CD4-positive, alpha-beta memory T cell (primary cell): ENCODE data around the gene KRT24. TPM values are rescaled to one million over a fixed set of nuclear protein-coding genes. Genes with fewer than 3 reads are reported as not detected.

Source experiments
- CTCF ChIA-PET: fragments of 350-600 bp; sonication (Branson Sonifier 250); formaldehyde crosslinking; loops from one replicate; lab custom pipeline; 2021; ENCODE audit warnings: inconsistent platforms; ENCODE audit not compliant: partially characterized antibody; lab: Charles Lee
- POLR2A ChIA-PET: fragments of 350-600 bp; sonication (Branson Sonifier 250); formaldehyde crosslinking; loops from one replicate; lab custom pipeline; 2021; ENCODE audit not compliant: partially characterized antibody; lab: Charles Lee
- DNase-seq, 5 donors: peaks; one replicate each; pipeline versions ENCODE4 v3.0.0 to v3.0.0-alpha.2; 2020 to 2022; ENCODE audit warnings: mixed read lengths in 1 of 5
- H3K27ac ChIP-seq: one replicate; pipeline ENCODE4 v1.7.0; 2013; ENCODE audit warnings: low read depth, low read length
- H3K27me3 ChIP-seq: 2 replicates; pipeline ENCODE4 v1.7.0; 2013; ENCODE audit warnings: mild to moderate bottlenecking, low read length, moderate library complexity; ENCODE audit not compliant: insufficient read depth
- H3K36me3 ChIP-seq: 2 replicates; pipeline ENCODE4 v1.7.0; 2013; ENCODE audit warnings: mild to moderate bottlenecking, low read length, moderate library complexity; ENCODE audit not compliant: insufficient read depth
- H3K4me1 ChIP-seq: 2 replicates; pipeline ENCODE4 v1.7.0; 2013; ENCODE audit warnings: mild to moderate bottlenecking, low read length, moderate library complexity; ENCODE audit not compliant: insufficient read depth
- H3K4me3 ChIP-seq, 2 donors: one replicate each; pipeline ENCODE4 v1.7.0; 2013; ENCODE audit warnings: low read length in 2 of 2, mild to moderate bottlenecking in 1 of 2
- H3K9me3 ChIP-seq, 2 donors: one replicate each; pipeline ENCODE4 v1.7.0; 2013; ENCODE audit warnings: low read length in 2 of 2, control low read depth in 1 of 2; ENCODE audit not compliant: control insufficient read depth in 1 of 2
- H3K27ac Mint-ChIP-seq, 7 donors: one replicate each; pipeline ENCODE4 v1.8.0; 2020 to 2021; ENCODE audit warnings: mixed read lengths in 7 of 7, mild to moderate bottlenecking in 6 of 7, inconsistent platforms in 3 of 7, moderate library complexity in 3 of 7
- H3K27me3 Mint-ChIP-seq, 2 donors: one replicate each; pipeline ENCODE4 v1.8.0; 2020 to 2021; ENCODE audit warnings: mixed read lengths in 2 of 2
- H3K36me3 Mint-ChIP-seq, 2 donors: one replicate each; pipeline ENCODE4 v1.8.0; 2020 to 2021; ENCODE audit warnings: mixed read lengths in 2 of 2, inconsistent platforms in 1 of 2, mild to moderate bottlenecking in 1 of 2
- H3K4me1 Mint-ChIP-seq, 4 donors: one replicate each; pipeline ENCODE4 v1.8.0; 2020 to 2021; ENCODE audit warnings: mixed read lengths in 4 of 4, mild to moderate bottlenecking in 1 of 4
- H3K4me3 Mint-ChIP-seq, 8 donors: one replicate each; pipeline ENCODE4 v1.8.0; 2020 to 2021; ENCODE audit warnings: mixed read lengths in 8 of 8, mild to moderate bottlenecking in 7 of 8, moderate library complexity in 6 of 8, inconsistent platforms in 3 of 8
- H3K9me3 Mint-ChIP-seq, 8 donors: one replicate each; pipeline ENCODE4 v1.8.0; 2020 to 2021; ENCODE audit warnings: mixed read lengths in 8 of 8, mild to moderate bottlenecking in 5 of 8, inconsistent platforms in 3 of 8, moderate library complexity in 1 of 8
- intact Hi-C: fragments of 100-400 bp; cut with micrococcal nuclease; formaldehyde crosslinking; loops from one replicate; pipeline ENCODE4 v1.15.1; 2023
- polyA plus RNA-seq, 2 donors: library from polyadenylated mRNA; unstranded; fragments of 300-500 nt; fragmentation: Illumina TruSeq; gene quantifications; one replicate each; pipeline ENCODE4 v1.2.3, GENCODE V29; 2021
- total RNA-seq, 2 experiments: library from RNA; stranded (reverse); gene quantifications; one replicate each; pipeline ENCODE4 v1.2.3, GENCODE V29; 2021

Gene KRT24
- total and polyA plus RNA-seq, 4 experiments from 2014 or later = not detected

GRCh38 chr17:40717776-40718175 is 14.2 kb upstream of the KRT24 start:
- H3K9me3 Mint-ChIP-seq = no peaks in the 10 kb centered on the region
- H3K4me1 ChIP-seq = no peaks in the 10 kb centered on the region

GRCh38 chr17:40714473-40714872 is 10.9 kb upstream of the KRT24 start:
- no peaks in the 10 kb centered on the region for H3K27me3 ChIP-seq
- Mint-ChIP-seq H3K27me3 (peaks cover 7 to 12% of the 10 kb centered on the region in 2 donors), H3K9me3 (no peaks in the 10 kb centered on the region), H3K4me1 (no peaks in the 10 kb centered on the region), H3K4me3 (no peak overlapping the region), H3K36me3 (no peaks in the 10 kb centered on the region), H3K27ac (no peak overlapping the region)
- ChIA-PET POLR2A (no interaction called here), CTCF (no interaction called here)
- no peaks in the 10 kb centered on the region for H3K9me3 ChIP-seq
- H3K4me3 ChIP-seq = no peak overlapping the region
- no peaks in the 10 kb centered on the region for H3K36me3 ChIP-seq
- no peaks in the 10 kb centered on the region for H3K4me1 ChIP-seq
- intact Hi-C loops = no loop called here
- H3K27ac ChIP-seq = no peak overlapping the region
- DNase-seq = no peak

More at GRCh38 chr17:40717776-40718175, 14.2 kb upstream of the KRT24 start:
- no peak for DNase-seq
- H3K36me3 Mint-ChIP-seq = no peaks in the 10 kb centered on the region
- ChIA-PET POLR2A (no interaction called here), CTCF (no interaction called here)
- no peaks in the 10 kb centered on the region for H3K27me3 ChIP-seq
- H3K4me3 ChIP-seq = no peak overlapping the region
- H3K4me3 Mint-ChIP-seq = no peak overlapping the region
- intact Hi-C loops = no loop called here
- no peaks in the 10 kb centered on the region for H3K36me3 ChIP-seq
- H3K27me3 Mint-ChIP-seq = peaks cover 7 to 20% of the 10 kb centered on the region in 2 donors
- no peak overlapping the region for H3K27ac ChIP-seq
- no peak overlapping the region for H3K27ac Mint-ChIP-seq
- no peaks in the 10 kb centered on the region for H3K4me1 Mint-ChIP-seq
- no peaks in the 10 kb centered on the region for H3K9me3 ChIP-seq

- intact Hi-C loops = no loop called here
- Histone ChIP-seq H3K36me3 (no peaks in the 10 kb centered on the region), H3K9me3 (no peaks in the 10 kb centered on the region), H3K27ac (no peak overlapping the region), H3K27me3 (no peaks in the 10 kb centered on the region), H3K4me1 (no peaks in the 10 kb centered on the region), H3K4me3 (no peak overlapping the region)
- ChIA-PET POLR2A (no interaction called here), CTCF (no interaction called here)
- H3K27ac Mint-ChIP-seq = no peak overlapping the region
- no peaks in the 10 kb centered on the region for H3K9me3 Mint-ChIP-seq
- no peaks in the 10 kb centered on the region for H3K4me1 Mint-ChIP-seq
- no peak for DNase-seq
- peaks cover 21 to 25% of the 10 kb centered on the region in 2 donors for H3K27me3 Mint-ChIP-seq
- H3K4me3 Mint-ChIP-seq = no peak overlapping the region
- no peaks in the 10 kb centered on the region for H3K36me3 Mint-ChIP-seq
Measured at GRCh38 chr17:40707745-40708144, 4.2 kb upstream of the KRT24 start.

- Histone ChIP-seq H3K27me3 (no peaks in the 10 kb centered on the region), H3K36me3 (no peaks in the 10 kb centered on the region), H3K27ac (no peak overlapping the region), H3K9me3 (no peaks in the 10 kb centered on the region), H3K4me1 (no peaks in the 10 kb centered on the region), H3K4me3 (no peak overlapping the region)
- no peak for DNase-seq
- H3K9me3 Mint-ChIP-seq = no peaks in the 10 kb centered on the region
- H3K4me3 Mint-ChIP-seq = no peak overlapping the region
- intact Hi-C loops = no loop called here
- ChIA-PET POLR2A (no interaction called here), CTCF (interaction anchor here (0.7 kb wide), 1 partner anchor 855 kb away, joined by 3 read pairs; no protein-coding TSS in a partner anchor)
- H3K4me1 Mint-ChIP-seq = no peaks in the 10 kb centered on the region
- peaks cover 22 to 30% of the 10 kb centered on the region in 2 donors for H3K27me3 Mint-ChIP-seq
- no peaks in the 10 kb centered on the region for H3K36me3 Mint-ChIP-seq
- H3K27ac Mint-ChIP-seq = no peak overlapping the region
Measured at GRCh38 chr17:40705584-40705983, 2.0 kb upstream of the KRT24 start.

GRCh38 chr17:40702271-40702670 is 1.3 kb downstream of the KRT24 start:
- DNase-seq = no peak
- ChIA-PET POLR2A (no interaction called here), CTCF (no interaction called here)
- no peaks in the 10 kb centered on the region for H3K27me3 ChIP-seq
- Mint-ChIP-seq H3K9me3 (no peaks in the 10 kb centered on the region), H3K4me3 (no peak overlapping the region), H3K27me3 (peaks cover 19 to 20% of the 10 kb centered on the region in 2 donors), H3K36me3 (no peaks in the 10 kb centered on the region), H3K27ac (no peak overlapping the region), H3K4me1 (no peaks in the 10 kb centered on the region)
- intact Hi-C loops = no loop called here
- no peaks in the 10 kb centered on the region for H3K9me3 ChIP-seq
- no peaks in the 10 kb centered on the region for H3K4me1 ChIP-seq
- no peaks in the 10 kb centered on the region for H3K36me3 ChIP-seq
- H3K4me3 ChIP-seq = no peak overlapping the region
- no peak overlapping the region for H3K27ac ChIP-seq

GRCh38 chr17:40699853-40700252 is 3.7 kb downstream of the KRT24 start:
- Mint-ChIP-seq H3K4me3 (no peak overlapping the region), H3K4me1 (peaks cover 0 to 8% (median 0%) of the 10 kb centered on the region in 4 donors), H3K9me3 (no peaks in the 10 kb centered on the region), H3K27me3 (peaks cover 12 to 25% of the 10 kb centered on the region in 2 donors), H3K36me3 (no peaks in the 10 kb centered on the region), H3K27ac (no peak overlapping the region)
- intact Hi-C loops = no loop called here
- H3K27ac ChIP-seq = no peak overlapping the region
- H3K4me1 ChIP-seq = no peaks in the 10 kb centered on the region
- ChIA-PET POLR2A (no interaction called here), CTCF (no interaction called here)
- H3K36me3 ChIP-seq = no peaks in the 10 kb centered on the region
- DNase-seq = no peak
- no peaks in the 10 kb centered on the region for H3K27me3 ChIP-seq
- no peaks in the 10 kb centered on the region for H3K9me3 ChIP-seq
- no peak overlapping the region for H3K4me3 ChIP-seq

GRCh38 chr17:40699371-40699770 is 4.2 kb downstream of the KRT24 start:
- Histone ChIP-seq H3K36me3 (no peaks in the 10 kb centered on the region), H3K4me1 (no peaks in the 10 kb centered on the region), H3K27ac (no peak overlapping the region), H3K27me3 (no peaks in the 10 kb centered on the region), H3K4me3 (no peak overlapping the region), H3K9me3 (no peaks in the 10 kb centered on the region)
- H3K4me1 Mint-ChIP-seq = peaks cover 0 to 8% (median 0%) of the 10 kb centered on the region in 4 donors
- ChIA-PET CTCF (no interaction called here), POLR2A (no interaction called here)
- intact Hi-C loops = no loop called here
- H3K9me3 Mint-ChIP-seq = no peaks in the 10 kb centered on the region
- H3K27ac Mint-ChIP-seq = no peak overlapping the region
- DNase-seq = no peak
- H3K27me3 Mint-ChIP-seq = peaks cover 13 to 27% of the 10 kb centered on the region in 2 donors
- no peak overlapping the region for H3K4me3 Mint-ChIP-seq
- H3K36me3 Mint-ChIP-seq = no peaks in the 10 kb centered on the region

GRCh38 chr17:40697297-40697696 is 6.3 kb downstream of the KRT24 start:
- H3K4me1 Mint-ChIP-seq = peaks cover 0 to 8% (median 0%) of the 10 kb centered on the region in 4 donors
- intact Hi-C loops = no loop called here

More at GRCh38 chr17:40697297-40697696, 6.3 kb downstream of the KRT24 start:
- no peaks in the 10 kb centered on the region for H3K36me3 ChIP-seq
- Mint-ChIP-seq H3K4me3 (no peak overlapping the region), H3K27me3 (peaks cover 11 to 25% of the 10 kb centered on the region in 2 donors), H3K27ac (no peak overlapping the region), H3K9me3 (no peaks in the 10 kb centered on the region), H3K36me3 (no peaks in the 10 kb centered on the region)
- no peaks in the 10 kb centered on the region for H3K27me3 ChIP-seq
- ChIA-PET CTCF (no interaction called here), POLR2A (no interaction called here)
- H3K4me3 ChIP-seq = no peak overlapping the region
- no peaks in the 10 kb centered on the region for H3K9me3 ChIP-seq
- H3K4me1 ChIP-seq = no peaks in the 10 kb centered on the region
- H3K27ac ChIP-seq = no peak overlapping the region
- no peak for DNase-seq
